ENCODE results near the gene HS3ST2. TPM values are rescaled to one million over a fixed set of nuclear protein-coding genes. Genes with fewer than 3 reads are reported as not detected.

The HS3ST2 gene
- total RNA-seq, 2 donors from 2014 or later, result 7.3 to 17.8 TPM

- H3K4me1 ChIP-seq (ENCODE audit: control insufficient read depth in 1 of 2, low read depth in 2 of 2), result no peaks in the 10 kb centered on the region
Measured at GRCh38 chr16:22926105-22926751, 112.3 kb downstream of the HS3ST2 start.

DNA sequence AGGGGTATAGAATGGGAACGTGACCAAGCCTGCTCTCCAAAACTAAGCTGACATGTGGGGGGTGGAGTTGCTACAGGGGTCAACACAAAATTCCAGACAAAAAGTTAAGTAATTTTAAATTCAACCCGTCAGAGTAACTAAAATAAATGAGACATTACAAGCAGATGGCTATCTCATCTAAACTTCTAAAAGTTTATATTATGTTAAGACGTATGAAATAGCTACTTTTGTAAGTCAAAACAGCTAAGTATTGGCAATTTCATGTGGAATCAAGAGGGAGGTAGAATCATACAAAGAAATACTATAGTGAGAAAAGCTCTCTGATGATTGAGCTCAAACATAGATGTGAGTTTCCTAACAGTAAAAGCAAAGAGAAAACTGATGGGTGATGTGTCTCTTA, 113.3 kb downstream of the HS3ST2 start:
- Histone ChIP-seq H3K36me3 (no peaks in the 10 kb centered on the region), H3K27ac (no peak overlapping the region), H3K27me3 (replicated peaks; ENCODE audit: insufficient read depth) (no peaks in the 10 kb centered on the region), H3K4me3 (no peak overlapping the region), H3K4me1 (ENCODE audit: control insufficient read depth in 1 of 2, low read depth in 2 of 2) (no peaks in the 10 kb centered on the region), H3K9me3 (no peaks in the 10 kb centered on the region)
- DNase-seq (ENCODE audit: low spot score) (no peak), ATAC-seq (ENCODE audit: insufficient number of reproducible peaks, low FRiP score, low read depth) (no peak)
- TF ChIP-seq CTCF (IDR thresholded peaks at IDR 0.05), result no peak

More at GRCh38 chr16:22926105-22926751, 112.3 kb downstream of the HS3ST2 start:
- H3K9me3 ChIP-seq, result no peaks in the 10 kb centered on the region
- H3K27ac ChIP-seq, result no peak overlapping the region
- TF ChIP-seq CTCF (IDR thresholded peaks at IDR 0.05), result no peak
- no peak overlapping the region for H3K4me3 ChIP-seq
- H3K36me3 ChIP-seq, result no peaks in the 10 kb centered on the region
- DNase-seq (ENCODE audit: low spot score) (no peak), ATAC-seq (ENCODE audit: insufficient number of reproducible peaks, low FRiP score, low read depth) (no peak)
- no peaks in the 10 kb centered on the region for H3K27me3 ChIP-seq (replicated peaks; ENCODE audit: insufficient read depth)

DNA sequence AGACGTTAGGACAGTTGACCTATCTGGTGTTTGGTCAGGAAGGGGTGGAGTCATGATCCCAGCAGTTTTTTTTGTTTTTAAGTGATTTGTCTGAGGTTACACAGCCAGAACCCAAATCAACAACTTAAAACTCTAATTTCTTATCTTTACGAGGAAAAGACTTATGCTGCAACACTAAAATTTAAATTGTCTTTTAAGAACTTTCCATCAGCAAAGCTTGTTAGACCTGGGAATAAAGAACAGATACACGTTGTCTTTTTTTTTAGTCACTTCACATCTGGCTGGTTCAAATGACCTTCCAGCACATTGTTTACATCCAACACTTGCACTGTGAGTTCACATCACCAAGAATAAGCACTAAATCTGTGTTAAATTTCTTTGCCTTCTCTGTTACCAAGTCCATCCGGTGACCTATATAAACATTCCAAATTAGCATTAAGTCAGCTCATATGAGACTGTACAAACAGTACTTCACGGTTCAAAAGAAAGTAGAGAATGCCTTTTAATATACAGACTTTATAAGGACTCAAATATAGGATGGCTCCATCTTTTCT, 115.0 kb downstream of the HS3ST2 start:
- DNase-seq (ENCODE audit: low spot score), result no peak
- no peak overlapping the region for H3K4me3 ChIP-seq
- no peaks in the 10 kb centered on the region for H3K27me3 ChIP-seq (replicated peaks; ENCODE audit: insufficient read depth)
- TF ChIP-seq CTCF (IDR thresholded peaks at IDR 0.05), result no peak
- H3K9me3 ChIP-seq, result no peaks in the 10 kb centered on the region
- ATAC-seq (ENCODE audit: insufficient number of reproducible peaks, low FRiP score, low read depth), result no peak
- H3K27ac ChIP-seq, result no peak overlapping the region
- peaks cover 0 to 6% of the 10 kb centered on the region in 2 donors for H3K4me1 ChIP-seq (ENCODE audit: control insufficient read depth in 1 of 2, low read depth in 2 of 2)
- H3K36me3 ChIP-seq, result no peaks in the 10 kb centered on the region

GRCh38 chr16:22929461-22929860, 115.5 kb downstream of the HS3ST2 start:
- Histone ChIP-seq H3K4me3 (no peak overlapping the region), H3K9me3 (no peaks in the 10 kb centered on the region), H3K27ac (no peak overlapping the region), H3K27me3 (replicated peaks; ENCODE audit: insufficient read depth) (no peaks in the 10 kb centered on the region), H3K4me1 (ENCODE audit: control insufficient read depth in 1 of 2, low read depth in 2 of 2) (peaks cover 0 to 6% of the 10 kb centered on the region in 2 donors), H3K36me3 (no peaks in the 10 kb centered on the region)
- DNase-seq (ENCODE audit: low spot score) (no peak), ATAC-seq (ENCODE audit: insufficient number of reproducible peaks, low FRiP score, low read depth) (no peak)
- no peak for TF ChIP-seq CTCF (IDR thresholded peaks at IDR 0.05)

- DNase-seq (ENCODE audit: low spot score), result no peak
- no peaks in the 10 kb centered on the region for H3K27me3 ChIP-seq (replicated peaks; ENCODE audit: insufficient read depth)
- H3K4me3 ChIP-seq, result no peak overlapping the region
- H3K36me3 ChIP-seq, result no peaks in the 10 kb centered on the region
- no peak for TF ChIP-seq CTCF (IDR thresholded peaks at IDR 0.05)
- H3K4me1 ChIP-seq (ENCODE audit: control insufficient read depth in 1 of 2, low read depth in 2 of 2), result peaks cover 0 to 6% of the 10 kb centered on the region in 2 donors
- no peak overlapping the region for H3K27ac ChIP-seq
- ATAC-seq (ENCODE audit: insufficient number of reproducible peaks, low FRiP score, low read depth), result no peak
- H3K9me3 ChIP-seq, result no peaks in the 10 kb centered on the region
Measured at GRCh38 chr16:22932032-22932771, 118.2 kb downstream of the HS3ST2 start.

Data from thoracic aorta (tissue), 2 donors.